Measurements from ENCODE around the gene CEP131.

DNA sequence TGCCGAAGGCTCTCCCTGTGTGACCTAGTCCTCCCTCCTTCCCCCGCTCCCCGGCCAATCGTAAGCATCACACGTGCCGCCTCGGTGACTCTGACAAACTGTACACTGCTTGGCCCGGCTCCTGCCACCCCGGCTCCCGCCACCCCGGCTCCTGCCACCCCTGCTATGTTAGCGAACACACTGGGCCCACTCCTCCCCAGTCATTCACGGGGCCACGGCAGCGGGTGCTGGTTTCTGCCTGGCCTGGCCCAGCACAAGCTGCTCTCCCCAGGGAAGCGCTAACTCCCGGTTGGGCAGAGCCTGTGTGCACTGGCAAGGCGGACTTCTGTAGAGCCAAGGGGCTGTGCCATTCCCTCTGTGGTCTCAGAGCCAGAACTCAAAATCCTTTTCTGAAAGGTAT is 38.3 kb upstream of the CEP131 start:
- TF ChIP-seq POLR2A (IDR thresholded peaks at IDR 0.05): no peak
- TF ChIP-seq, protein P1, sequence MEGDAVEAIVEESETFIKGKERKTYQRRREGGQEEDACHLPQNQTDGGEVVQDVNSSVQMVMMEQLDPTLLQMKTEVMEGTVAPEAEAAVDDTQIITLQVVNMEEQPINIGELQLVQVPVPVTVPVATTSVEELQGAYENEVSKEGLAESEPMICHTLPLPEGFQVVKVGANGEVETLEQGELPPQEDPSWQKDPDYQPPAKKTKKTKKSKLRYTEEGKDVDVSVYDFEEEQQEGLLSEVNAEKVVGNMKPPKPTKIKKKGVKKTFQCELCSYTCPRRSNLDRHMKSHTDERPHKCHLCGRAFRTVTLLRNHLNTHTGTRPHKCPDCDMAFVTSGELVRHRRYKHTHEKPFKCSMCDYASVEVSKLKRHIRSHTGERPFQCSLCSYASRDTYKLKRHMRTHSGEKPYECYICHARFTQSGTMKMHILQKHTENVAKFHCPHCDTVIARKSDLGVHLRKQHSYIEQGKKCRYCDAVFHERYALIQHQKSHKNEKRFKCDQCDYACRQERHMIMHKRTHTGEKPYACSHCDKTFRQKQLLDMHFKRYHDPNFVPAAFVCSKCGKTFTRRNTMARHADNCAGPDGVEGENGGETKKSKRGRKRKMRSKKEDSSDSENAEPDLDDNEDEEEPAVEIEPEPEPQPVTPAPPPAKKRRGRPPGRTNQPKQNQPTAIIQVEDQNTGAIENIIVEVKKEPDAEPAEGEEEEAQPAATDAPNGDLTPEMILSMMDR (IDR thresholded peaks at IDR 0.05 in 4 of 5, conservative IDR thresholded peaks at IDR 0.05 in 1 of 5): no peak
